GM13977 (cell line): ENCODE measurements around the gene TSFM.
A peak's percentile ranks its signal among the peaks of the same experiment; 100 is the strongest.

Experiments
- DNase-seq: peaks from one replicate; pipeline ENCODE4 v3.0.0; 2012; ENCODE audit warnings: low spot score
- CTCF ChIP-seq: IDR thresholded peaks from 2 replicates; pipeline ENCODE4 v1.5.1; 2012; ENCODE audit warnings: mild to moderate bottlenecking, control low read depth; ENCODE audit not compliant: insufficient read depth; ENCODE audit errors: extremely low read depth, missing control alignments
- in situ Hi-C: fragments of 300-500 bp; cut with MboI; formaldehyde crosslinking; loops from one replicate; pipeline ENCODE4 v1.12.0; 2022; ENCODE audit warnings: low sequenced_read_pairs, low pct_unique_long_range_greater_than_20kb, mixed read lengths, inconsistent platforms; ENCODE audit not compliant: unreplicated experiment

Gene TSFM

DNA sequence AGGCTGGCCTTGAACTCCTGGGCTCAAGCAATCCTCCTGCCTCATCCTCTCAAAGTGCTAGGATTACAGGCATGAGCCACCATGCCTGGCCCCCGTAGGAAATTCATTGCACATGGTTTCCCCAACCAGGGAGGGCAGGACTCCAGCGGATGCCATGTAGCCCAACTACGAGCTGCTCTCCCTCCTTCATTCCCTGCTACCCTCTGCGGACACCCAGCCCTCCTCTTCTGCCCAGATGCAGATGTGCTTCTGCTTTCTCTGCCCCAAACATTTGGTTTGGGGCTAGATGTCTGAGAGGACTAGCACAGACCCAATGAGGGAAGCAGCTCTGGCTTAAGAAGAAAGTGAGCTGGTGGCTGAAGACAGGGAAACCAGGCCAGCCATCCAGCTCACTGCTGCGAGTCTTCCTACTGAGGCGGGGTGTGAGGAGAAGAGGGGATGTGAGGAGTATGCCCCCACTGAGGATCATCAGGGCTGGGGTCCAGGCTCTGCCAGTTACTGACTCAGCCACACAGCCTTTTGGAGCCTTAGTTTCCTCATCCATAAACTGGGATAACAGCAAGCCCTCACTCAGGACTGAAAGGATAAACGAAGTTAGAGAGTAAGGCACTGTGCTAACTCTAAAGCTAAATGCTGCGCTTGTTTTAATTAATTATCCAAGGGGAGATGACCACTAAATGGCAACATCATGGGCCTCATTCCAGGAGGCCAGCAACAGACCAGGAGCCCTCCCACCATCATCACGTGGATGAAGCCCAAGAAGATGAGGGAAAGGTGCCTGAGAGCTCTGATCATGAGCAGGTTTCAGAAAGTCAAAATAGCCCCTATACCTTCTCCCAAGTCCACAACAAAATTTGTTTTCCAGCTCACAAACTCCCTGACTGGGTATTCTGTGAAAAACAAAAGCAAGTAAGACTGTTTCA lies 53.0 kb downstream of the TSFM start:
- no peak for DNase-seq
- TF ChIP-seq CTCF: no peak
- in situ Hi-C loops: loop anchor here (10.0 kb wide), 1 partner anchor 69 kb away; no protein-coding TSS in a partner anchor

- DNase-seq: peak; percentile 68
- in situ Hi-C loops: loop anchor here (10.0 kb wide), 1 partner anchor 68 kb away; no protein-coding TSS in a partner anchor
- TF ChIP-seq CTCF: no peak
These were observed 54.1 kb downstream of the TSFM start for GRCh38 chr12:57836442-57837375.

DNA sequence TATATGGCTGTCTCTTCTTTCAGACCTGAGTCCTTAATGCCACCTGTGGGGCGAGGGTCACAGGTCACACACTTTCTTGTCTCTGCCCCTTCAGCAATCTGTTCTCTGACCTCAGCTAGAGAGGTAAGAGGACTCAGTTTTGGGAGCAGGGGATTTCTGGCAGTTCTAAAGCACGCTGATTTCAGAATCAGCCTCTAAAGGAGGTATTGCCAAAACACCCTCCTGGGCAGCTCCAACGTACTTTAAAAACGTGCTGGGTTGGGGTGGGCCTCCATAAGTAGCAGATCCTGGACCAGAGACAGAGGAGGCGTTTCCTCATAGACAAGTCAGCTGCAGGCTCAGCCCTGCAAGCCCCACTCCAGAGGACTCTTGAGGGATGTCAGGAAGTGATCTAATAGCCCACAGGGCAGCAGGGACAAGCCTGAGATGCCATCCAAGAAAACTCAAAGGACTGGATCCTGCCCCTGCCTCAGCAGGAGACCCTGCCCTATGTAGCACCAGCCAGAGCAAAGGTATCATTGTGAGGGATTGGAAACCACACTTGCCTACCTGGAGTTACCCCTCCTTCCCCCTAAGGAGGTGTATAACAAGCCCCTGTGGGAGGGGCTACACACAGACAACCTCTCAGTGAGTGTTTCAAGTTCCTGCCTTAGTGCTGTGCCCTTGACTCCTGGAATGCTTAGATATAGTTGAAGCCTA lies 55.4 kb downstream of the TSFM start:
- in situ Hi-C loops: loop anchor here (10.0 kb wide), 1 partner anchor 67 kb away; no protein-coding TSS in a partner anchor
- DNase-seq: no peak
- no peak for TF ChIP-seq CTCF

DNA sequence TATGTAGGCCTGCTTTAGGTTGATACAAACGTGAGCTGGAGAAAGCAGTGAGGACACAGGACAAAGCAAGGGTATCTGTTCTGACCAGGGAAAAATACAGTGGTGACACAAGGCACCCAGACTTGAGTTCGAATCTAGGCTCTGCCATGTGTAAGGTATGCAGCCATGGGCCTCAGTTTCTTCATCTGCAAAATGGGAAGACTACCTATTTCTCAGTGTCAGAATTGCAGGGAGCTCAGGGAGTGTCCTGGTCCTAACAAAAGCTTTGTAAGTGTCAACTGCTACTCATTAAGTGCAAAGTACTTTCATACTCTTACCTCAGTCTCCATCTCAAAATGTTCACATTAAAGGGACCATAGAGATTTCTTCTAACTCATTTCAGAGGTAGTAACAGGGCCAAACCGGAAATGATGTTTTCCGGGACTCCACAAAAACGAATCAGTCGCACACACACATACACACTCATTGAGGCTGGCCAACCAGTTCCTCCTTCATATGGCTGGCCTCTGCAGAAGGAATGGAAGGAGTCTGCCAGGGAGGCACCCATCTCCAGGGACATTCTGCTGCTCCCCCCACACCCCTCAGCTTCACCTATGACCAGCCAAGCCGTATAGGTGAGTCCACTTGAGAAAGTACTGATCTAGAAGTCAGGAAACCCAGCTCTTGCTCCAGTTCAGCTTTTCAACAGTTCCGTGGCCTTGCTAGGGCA lies 56.2 kb downstream of the TSFM start:
- DNase-seq: peak; percentile 38
- TF ChIP-seq CTCF: no peak
- in situ Hi-C loops: loop anchor here (10.0 kb wide), 1 partner anchor 66 kb away; no protein-coding TSS in a partner anchor

GRCh38 chr12:57839996-57840395 lies 57.4 kb downstream of the TSFM start:
- no peak for DNase-seq
- in situ Hi-C loops: loop anchor here (10.0 kb wide), 1 partner anchor 65 kb away; no protein-coding TSS in a partner anchor
- TF ChIP-seq CTCF: no peak

- TF ChIP-seq CTCF: no peak
- DNase-seq: no peak
- in situ Hi-C loops: no loop called here
These were observed 58.1 kb downstream of the TSFM start for GRCh38 chr12:57840726-57841125.
